Lung microvascular endothelial cell (primary cell): ENCODE results near the gene PAXX. TPM values are rescaled to one million over a fixed set of nuclear protein-coding genes. Genes with fewer than 3 reads are reported as not detected.

ENCODE experiments used
- DNase-seq, 2 donors: peaks; one replicate each; pipeline versions ENCODE4 v3.0.0 to v3.0.0-alpha.2; 2010; ENCODE audit warnings: low read depth in 2 of 2
- total RNA-seq: library from RNA; depleted of rRNA; stranded (reverse); fragments of >200 nt; gene quantifications from 2 replicates; pipeline ENCODE4 v1.2.1, GENCODE V29; 2014

The PAXX gene
- total RNA-seq, 1 donor from 2014 or later = 9.7 TPM

DNA sequence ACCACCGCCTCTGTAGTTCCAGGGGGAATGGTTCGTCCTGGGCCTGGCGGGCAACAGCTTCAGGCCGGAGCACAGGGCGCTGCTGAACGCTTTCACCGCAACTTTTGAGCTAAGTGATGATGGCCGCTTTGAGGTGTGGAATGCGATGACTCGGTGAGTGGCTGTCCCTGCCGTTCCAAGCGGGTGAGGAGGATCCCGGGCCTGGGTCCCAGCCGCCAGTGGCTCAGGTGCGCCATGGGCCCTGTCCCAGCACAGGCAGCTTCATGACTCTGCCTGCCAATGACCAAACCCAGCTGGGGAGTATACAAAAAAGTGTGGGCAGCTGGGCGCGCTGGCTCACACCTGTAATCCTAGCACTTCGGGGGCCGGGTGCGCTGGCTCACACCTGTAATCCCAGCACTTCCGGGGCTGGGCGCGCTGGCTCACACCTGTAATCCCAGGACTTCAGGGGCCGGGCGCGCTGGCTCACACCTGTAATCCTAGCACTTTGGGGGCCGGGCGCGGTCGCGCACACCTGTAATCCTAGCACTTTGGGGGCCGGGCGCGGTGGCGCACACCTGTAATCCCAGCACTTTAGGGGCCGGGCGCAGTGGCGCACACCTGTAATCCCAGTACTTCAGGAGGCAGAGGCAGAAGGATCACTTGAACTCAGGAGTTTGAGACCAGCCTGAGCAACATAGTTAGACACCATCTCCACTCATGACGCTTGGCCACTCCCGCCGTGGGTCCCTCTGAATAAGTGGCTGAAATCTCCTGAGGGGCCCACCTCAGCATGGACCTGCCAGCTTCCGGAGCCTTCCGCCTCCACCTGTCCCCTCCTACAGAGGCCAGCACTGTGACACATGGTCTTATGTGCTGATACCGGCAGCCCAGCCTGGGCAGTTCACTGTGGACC, 39.1 kb upstream of the PAXX start:
- no peak for DNase-seq

DNA sequence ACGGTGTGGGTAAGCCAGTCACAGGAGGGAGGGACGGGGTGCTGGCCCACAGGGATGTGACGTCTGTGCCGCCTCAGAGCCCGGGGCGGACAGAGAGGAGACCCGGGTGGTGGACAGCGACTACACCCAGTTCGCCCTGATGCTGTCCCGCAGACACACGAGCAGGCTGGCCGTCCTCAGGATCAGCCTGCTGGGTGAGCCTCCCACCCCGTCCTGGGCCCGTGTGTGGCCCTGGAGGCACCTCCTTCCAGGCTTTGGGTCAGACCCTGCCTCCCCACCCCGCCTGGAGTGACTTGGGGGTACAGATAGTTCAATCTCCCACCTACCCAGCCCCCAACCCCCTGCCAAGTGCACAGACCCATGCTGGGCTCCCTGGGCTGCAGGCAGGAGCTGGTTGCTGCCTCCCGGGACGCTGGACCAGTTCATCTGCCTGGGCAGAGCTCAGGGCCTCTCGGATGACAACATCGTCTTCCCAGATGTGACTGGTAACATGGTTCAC, 38.4 kb upstream of the PAXX start:
- DNase-seq = no peak

DNA sequence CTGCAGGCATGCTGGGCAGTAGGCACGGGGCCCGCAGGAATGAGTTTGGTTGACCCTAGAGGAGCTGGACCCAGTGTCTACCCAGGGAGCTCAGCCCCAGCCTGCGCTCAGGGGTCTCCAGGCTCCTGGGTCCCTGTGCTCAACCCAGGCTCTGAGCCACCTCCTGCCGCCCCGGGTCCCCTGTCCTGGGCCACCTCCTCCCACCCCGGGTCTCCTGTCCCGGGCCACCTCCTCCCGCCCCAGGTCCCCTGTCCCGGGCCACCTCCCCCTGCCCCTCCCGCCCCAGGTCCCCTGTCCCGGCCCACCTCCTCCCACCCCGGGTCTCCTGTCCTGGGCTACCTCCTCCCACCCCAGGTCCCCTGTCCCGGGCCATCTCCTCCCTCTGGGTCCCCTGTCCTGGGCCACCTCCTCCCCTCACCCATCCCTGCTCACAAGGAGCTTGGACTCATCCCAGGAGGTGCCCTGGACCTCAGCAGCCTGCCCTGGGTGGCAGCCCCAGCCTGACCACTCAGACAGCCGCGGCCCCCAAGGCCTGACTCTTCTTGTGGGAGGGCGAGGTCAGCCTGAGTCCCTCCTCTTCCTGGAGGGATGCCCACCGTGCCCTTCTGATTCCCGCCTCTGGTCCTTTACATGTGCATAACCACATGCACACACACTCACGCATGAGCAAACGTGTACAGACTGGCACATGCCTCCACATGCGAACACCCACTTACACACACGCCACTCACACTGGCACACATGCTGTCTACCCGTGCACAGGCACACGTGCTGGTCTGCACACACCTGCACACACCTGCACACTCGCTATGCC, 37.7 kb upstream of the PAXX start:
- no peak for DNase-seq

DNA sequence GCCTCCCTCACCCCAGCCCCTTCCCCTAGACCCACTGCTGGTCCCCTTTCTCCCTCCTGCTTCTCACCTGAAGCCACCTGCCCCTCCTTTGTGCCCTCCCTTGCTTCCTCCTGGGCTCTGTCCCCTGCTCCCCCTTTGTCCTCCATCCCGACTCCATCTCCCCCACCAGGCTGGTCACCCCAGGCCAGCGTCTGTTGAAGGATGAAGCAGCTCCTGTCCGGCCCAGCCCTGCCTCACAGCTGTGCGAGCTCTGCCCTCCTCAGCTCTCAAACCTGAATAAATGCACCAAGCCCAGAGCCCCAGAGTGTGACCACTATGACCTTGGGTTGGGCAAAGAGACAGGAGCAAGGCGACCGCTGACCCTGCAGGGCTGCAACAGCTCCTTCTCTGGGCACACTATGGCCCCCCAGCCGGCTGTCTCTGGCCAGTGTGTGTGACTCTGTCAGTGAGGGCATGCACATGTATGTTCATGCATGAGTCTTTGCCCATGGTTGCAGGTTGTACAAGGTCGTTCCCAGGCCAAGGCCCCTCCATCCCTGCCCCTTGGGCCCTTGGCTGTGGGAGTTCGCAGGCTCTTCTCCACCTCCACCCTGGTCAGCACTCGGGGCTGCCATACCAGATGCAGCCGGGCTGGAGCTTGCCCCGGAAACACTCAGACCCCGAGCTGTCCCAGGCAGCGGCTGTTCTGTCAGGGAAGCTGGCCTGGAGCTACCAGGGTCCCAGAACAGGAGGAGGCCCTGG, 36.9 kb upstream of the PAXX start:
- no peak for DNase-seq

DNA sequence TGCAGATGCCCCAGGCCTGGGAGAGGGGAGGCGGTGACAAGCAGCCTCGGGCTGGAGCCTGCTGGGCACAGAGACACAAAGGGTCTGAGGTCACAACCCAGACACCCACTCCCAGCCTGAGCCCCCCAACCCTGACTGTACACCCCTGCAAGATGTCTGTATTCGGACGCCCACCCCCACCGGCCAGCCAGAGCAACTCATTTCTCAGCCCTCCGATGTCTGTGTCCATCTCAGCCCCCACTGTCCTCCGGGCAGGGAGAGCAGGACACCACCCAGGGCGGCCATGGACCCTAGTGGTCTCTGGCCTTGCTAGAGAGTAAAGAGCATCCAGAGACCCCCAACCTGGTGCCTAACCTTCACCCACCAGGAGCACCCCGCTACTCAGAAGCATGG, 36.3 kb upstream of the PAXX start:
- DNase-seq = no peak

DNA sequence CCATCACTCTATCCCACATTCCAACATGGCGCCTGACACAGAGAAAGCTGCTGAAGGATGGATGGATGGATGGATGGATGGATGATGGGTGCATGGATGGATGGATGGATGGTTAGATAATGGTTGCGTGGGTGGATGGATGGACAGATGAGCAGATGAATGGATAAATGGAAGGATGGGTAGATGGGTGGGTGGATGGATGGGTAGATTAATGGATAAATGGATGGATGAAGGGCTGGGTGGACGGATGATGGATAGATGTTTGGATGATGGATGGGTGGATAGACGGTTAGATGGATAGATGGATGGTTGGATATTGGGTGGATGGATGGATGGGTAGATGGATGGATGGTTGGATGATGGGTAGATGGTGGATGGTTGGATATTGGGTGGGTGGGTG, 35.6 kb upstream of the PAXX start:
- DNase-seq = no peak

DNA sequence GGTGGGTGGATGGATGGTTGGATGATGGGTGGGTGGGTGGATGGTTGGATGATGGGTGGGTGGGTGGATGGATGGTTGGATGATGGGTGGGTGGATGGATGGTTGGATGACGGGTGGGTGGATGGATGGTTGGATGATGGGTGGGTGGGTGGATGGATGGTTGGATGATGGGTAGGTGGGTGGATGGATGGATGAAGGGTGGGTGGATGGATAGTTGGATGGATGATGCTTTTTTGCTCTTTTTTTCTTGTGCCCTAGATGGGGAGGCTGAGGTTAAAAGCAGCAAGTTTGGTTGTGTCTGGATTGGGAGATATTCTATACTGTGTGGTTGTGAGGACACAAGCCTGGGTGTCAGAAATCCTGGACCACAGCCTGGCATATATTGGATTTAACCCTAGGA, 34.8 kb upstream of the PAXX start:
- DNase-seq = no peak

DNA sequence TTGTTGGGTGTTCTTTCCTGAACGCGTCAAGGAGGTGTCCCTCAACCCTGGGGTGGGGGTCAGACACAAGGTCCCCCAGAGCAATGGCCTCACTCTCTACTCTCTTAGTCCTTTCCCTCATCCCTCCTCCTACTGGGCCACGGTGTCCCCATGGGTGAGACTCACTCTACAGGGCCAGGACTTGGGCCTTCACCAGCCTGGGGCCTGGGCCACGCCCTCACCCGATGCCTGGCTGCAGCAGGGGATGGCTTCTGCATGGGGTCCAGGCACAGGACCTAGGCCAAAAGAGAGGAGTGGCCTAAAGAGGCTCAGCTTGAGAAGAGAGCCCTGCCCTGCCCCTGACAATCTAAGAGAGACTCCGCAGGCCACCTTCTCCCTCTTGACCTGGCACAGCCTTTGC, 34.3 kb upstream of the PAXX start:
- no peak for DNase-seq

DNA sequence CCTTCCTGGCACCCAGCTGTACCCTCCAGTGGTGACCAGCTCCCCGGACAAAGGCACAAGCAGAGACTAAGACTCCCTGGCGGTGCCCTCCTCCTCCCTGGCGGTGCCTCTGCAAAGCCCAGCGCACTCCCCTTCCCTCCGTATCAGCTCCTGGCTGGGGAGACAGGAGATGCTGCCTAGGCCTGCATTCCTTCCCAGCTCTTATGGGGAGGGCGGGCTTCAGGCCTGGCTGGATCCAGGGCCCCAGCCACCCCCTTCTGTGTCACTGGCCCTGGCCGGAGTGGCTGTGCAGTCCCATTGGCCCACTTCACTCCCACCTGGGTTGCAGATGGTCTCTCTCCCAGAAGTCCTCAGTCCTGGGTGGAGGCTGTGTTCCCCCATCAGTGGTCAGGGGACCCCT, 33.7 kb upstream of the PAXX start:
- no peak for DNase-seq

DNA sequence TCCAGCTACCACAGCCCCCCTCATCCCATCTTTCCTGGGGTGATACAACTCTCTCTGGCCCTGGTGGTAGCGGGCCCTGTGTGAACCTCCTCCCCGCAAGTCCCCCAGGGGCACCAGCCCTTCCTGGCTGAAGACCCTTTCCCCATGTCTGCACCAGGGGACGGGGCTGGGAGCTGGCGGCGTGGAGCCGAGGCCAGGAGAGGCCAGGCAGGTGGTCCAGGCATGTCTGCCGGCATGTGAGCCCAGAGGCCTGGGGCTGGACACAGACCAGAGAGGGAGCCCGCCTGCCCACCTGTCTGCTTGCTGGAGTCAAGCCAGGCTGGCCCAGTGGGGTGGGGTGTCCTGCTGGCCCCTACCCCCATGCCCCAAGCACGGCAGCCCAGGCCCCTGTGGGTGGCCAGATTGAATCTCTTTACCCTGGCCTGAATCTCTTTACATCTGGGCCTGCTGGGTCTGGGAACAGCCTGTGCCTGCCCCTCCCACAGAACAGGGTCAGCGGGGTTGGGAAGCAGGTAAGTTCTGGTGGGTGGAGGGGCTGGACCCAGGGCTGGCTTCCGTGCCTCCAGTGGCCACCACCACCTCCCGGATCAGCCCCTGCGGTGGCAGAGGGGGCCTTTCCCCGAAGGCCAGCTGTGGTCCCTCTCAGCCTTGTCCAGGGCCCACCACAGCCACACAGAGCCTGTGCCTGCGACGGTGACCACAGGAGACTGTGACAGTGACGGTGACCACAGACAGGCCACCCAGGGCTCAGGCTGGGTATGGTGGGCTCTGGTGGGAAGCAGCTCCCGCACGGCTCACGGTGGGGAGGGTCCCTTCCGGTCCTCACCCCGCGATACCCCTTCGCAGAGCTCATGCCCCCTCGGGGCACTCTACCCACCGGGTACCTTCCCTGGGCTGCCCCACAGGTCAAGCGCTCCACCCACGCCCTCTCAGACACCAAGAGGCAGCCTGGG, 33.0 kb upstream of the PAXX start:
- no peak for DNase-seq

DNA sequence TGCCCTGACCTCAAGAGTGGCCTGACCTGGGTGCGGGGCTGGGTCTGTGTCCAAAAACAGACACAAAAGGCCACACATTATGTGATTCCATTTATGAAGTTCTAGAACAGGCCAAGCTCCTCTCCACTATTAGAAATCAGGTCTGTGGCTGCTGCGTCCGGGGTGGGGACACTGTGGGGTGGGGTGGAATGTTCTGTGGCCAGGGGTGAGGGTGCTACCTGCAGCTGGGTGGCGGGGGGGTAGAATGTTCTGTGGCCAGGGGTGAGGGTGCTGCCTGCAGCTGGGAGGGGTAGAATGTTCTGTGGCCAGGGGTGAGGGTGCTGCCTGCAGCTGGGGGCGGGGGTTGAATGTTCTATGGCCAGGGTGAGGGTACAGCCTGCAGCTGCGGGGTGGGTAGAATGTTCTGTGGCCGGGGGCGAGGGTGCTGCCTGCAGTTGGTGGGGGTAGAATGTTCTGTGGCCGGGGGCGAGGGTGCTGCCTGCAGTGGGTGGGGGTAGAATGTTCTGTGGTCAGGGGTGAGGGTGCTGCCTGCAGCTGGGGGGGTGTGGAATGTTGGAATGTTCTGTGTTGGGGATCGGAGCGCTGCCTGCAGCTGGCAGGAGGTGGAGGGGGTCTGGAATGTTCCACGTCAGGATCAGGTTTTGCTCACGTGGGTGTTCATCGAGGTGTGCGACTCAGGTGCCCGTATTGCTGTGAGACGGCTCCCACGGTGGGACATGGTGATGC, 31.8 kb upstream of the PAXX start:
- no peak for DNase-seq

DNA sequence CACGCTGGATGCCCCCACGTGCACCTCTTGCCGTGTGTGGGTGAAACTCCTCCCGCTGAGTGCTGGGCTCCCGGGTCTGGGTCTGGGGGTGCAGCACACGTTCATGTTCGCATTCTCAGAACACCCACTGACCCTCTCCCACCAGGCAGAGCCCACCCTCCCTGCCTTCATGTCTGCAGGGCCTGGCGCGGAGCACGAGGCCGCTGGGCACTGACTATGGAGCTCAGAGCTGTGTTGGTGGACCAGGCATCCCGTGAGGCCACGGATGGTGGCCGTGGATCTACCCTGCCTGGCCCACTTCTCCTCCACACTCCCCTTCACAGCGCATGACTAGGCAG, 31.3 kb upstream of the PAXX start:
- DNase-seq = no peak

DNA sequence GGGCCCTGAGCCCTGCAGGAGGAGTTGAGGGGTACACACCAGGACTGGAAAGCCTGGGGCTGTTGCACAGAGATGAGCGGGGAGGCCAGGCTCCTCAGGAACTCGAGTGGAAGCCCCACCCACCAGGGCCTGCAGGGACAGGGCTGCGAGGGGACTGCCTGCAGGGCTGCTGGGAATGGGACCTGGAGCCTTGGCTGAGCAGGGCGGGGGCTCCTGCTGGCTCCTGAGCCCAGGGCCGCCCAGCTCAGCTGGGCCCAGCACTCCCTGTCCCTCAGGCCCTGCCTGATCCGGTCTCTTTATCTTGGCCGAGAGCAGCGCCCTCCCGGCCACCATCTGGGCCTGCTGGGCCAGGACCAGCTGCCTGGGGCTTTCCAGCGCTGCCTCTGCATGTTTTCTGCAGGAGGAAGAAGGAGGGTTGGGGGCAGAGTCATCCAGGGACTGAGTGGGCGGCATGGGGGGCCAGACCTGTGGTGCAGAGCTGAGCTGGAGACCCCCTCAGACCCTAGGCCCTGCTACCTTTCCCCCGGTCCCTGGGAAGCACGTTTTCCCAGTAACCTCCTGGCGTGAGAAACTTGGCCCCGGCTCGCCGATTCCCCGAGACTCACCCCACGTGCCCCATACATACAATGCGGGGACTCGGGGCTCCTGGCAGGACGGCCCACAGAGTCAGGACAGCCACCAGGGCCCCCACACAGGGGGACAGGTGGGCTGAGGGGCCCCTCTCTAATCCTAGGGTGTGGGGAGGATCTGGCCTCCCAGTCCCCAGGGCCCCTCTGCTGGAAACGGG, 30.8 kb upstream of the PAXX start:
- no peak for DNase-seq

DNA sequence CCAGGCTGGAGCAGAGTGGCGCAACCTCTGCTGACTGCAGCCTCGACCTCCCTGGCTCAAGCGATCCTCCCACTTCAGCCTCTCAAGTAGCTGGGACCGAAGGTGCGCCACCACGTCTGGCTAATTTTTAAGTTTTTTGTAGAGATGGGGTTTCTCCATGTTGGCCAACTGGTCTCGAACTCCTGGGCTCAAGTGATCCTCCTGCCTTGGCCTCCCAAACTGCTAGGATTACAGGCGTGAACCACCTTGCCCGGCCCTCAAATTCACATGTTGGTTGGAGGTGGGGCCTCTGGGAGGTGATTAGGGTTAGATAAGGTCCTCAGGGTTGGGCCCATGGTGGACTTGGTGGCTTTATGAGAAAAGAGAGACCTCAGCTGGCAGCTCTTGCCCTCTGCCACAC, 30.1 kb upstream of the PAXX start:
- no peak for DNase-seq

DNA sequence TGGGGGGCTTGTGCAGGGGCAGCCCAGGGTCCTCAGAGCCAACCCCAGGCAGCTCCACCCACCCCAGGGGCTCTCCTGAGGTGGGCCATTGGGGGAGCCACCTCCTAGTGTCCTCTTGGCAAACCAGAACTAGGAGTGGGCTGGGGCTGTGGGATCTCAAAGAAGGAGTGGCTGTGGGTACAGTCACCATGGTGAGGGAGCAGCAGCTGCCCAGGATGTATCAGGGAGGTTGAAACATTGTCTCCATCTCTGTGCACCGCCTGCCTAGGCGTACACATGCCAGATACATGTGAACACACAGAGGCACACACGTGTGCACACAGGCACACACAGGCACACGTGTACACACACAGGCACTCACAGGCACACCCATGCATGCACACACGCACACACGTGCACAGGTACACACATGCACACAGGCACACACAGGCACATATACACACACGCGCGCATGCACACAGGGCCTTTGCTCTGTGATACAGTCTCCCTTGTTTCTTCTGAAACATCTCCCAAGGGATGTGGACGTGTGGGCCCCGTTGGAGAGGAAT, 29.4 kb upstream of the PAXX start:
- DNase-seq = no peak

DNA sequence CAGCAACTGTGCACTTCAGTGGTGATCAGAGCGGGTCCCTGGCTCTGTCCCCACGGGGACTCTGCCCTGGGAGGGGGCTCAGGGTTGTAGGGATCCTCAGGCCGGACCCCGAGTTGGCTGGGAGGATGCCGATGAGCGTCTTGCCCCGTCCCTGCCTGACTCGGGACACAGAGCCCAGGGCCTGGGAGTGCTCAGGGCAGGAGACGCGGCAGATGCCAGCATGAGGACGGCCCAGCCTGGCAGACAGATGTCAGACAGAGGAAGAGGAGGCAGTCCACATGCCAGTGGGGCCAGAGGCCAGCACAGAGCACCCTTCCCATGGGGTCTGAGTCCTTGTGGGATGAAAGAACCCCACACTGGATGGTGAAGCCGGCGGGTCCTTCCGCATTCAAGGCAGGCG, 28.9 kb upstream of the PAXX start:
- DNase-seq = no peak

DNA sequence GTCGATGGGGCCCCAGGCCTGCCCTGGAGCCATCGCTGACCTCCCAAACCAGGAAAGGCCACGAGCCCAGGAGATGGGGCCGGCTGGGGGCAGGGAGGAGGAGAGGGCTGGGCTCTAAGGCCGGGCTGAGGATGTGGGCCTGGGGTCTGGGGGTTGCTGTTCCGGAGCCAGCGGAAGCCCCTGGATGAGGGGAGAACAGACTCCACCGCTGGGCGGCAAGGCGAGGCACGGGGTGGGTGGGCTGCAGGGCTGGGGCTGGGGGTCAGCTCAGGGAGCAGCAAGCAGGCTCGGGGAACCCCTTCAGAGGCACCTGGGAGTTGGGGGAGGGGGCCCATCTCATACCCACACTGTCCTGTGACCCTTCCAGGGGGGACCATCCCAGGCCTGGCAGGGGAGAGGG, 28.5 kb upstream of the PAXX start:
- DNase-seq = no peak

DNA sequence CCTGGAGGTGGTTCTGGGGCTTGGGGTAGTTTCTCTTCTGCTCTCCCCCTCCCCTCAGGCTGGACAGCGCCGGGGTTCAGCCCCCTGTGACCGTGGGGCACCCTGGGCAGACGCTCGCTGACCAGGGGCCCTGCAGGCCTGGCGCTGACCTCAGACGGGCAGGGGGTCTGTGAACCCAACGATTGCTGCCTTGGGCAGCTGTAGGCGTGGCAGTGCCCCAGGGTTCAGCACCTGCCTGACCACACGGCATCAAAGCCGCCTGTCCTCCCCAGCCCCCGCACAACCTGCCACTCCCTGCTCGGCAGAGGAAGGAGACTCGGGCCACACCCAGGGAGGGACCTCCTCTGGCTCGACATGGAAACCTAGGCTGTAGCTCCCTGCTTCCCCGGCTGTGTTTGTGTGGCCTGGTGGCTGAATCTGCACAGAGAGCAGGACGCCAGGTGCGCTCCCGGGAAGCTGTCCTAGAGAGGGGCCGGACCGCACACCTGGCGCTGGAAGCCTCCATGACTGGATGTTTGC, 28.0 kb upstream of the PAXX start:
- no peak for DNase-seq

DNA sequence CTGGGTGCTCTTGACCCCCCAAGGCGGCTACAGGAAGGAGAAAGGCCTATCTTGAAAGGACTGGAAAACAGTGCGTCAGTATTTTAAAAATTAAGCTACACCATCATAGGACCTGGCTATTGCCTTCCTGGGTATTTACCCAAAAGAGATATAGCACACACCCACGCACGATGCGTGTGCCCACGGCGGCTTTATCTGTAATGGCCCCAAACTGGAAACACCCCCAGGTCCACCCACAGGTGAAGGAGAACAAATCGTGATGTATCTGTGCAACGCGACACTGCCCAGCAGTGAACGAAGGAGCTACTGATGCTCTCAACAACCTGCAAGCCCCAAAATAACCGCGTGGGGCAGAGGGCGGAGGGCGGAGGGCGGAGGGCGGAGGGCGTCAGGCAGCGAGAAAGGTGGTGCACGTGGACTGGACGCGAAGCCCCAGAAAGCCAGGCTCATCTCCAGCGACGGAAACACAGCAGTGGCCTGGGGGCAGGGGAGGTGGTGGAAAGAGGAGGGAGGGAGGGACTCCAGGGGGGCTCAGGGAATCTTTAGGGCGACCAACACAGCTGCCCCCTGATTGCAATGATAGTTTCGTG, 27.3 kb upstream of the PAXX start:
- DNase-seq = no peak
